ENCODE data around the gene CKAP5. TPM values are rescaled to one million over a fixed set of nuclear protein-coding genes. Genes with fewer than 3 reads are reported as not detected.
A peak's percentile ranks its signal among the peaks of the same experiment; 100 is the strongest.

Gene CKAP5
- total RNA-seq, 1 experiment from 2014 or later: 221 TPM

DNA sequence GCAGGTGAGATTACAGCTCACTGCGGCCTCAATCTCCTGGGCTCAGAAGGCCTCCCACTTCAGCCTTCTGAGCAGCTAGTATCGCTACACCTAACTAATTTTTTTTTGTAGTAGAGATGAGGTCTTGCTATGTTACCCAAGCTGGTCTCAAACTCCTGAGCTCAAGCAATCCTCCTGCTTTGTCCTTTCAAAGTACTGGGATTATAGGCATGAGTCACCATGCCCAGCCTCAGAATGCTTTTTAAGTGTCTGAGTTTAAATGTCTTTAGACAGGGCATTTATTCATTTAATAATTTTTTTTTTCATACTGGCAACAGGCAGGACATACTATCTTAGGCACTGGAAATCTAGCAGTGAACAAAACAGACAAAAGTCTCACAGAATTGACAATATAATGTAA, 44.6 kb upstream of the CKAP5 start:
- DNase-seq: no peak
- H3K36me3 ChIP-seq (ENCODE audit: control insufficient read depth, insufficient read depth, low read length): peaks cover 3% of the 10 kb centered on the region; the same call in 1 of the 2 replicates
- no peaks in the 10 kb centered on the region for H3K27me3 ChIP-seq (replicated peaks; ENCODE audit: control insufficient read depth, insufficient read depth, low read length)
- H3K36me3 Mint-ChIP-seq (ENCODE audit: insufficient read depth, unreplicated experiment): peaks cover 9% of the 10 kb centered on the region
- no peaks in the 10 kb centered on the region for H3K4me1 Mint-ChIP-seq (ENCODE audit: low read depth, unreplicated experiment)
- no TSS peak for BruUV-seq (replicated peaks)
- ChIA-PET CTCF (interaction anchor here (1.2 kb wide), 1 partner anchor 262 kb away, joined by 5 read pairs; no protein-coding TSS in a partner anchor), POLR2A (no interaction called here)
- H3K27ac Mint-ChIP-seq (ENCODE audit: unreplicated experiment): no peak overlapping the region
- intact Hi-C loops (cut with micrococcal nuclease; ENCODE audit: unreplicated experiment): no loop called here
- H3K4me1 ChIP-seq: no peaks in the 10 kb centered on the region
- H3K9me3 Mint-ChIP-seq (ENCODE audit: unreplicated experiment): no peaks in the 10 kb centered on the region
- no peak overlapping the region for H3K4me3 ChIP-seq (ENCODE audit: low read depth, low read length)
- H3K4me3 Mint-ChIP-seq (ENCODE audit: unreplicated experiment): no peak overlapping the region
- TF ChIP-seq, protein P1, sequence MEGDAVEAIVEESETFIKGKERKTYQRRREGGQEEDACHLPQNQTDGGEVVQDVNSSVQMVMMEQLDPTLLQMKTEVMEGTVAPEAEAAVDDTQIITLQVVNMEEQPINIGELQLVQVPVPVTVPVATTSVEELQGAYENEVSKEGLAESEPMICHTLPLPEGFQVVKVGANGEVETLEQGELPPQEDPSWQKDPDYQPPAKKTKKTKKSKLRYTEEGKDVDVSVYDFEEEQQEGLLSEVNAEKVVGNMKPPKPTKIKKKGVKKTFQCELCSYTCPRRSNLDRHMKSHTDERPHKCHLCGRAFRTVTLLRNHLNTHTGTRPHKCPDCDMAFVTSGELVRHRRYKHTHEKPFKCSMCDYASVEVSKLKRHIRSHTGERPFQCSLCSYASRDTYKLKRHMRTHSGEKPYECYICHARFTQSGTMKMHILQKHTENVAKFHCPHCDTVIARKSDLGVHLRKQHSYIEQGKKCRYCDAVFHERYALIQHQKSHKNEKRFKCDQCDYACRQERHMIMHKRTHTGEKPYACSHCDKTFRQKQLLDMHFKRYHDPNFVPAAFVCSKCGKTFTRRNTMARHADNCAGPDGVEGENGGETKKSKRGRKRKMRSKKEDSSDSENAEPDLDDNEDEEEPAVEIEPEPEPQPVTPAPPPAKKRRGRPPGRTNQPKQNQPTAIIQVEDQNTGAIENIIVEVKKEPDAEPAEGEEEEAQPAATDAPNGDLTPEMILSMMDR (IDR thresholded peaks at IDR 0.05; ENCODE audit: insufficient read depth in 1 of 2, low read depth in 1 of 2, low read length in 1 of 2, severe bottlenecking in 1 of 2, unreplicated experiment in 1 of 2): no peak
- no peaks in the 10 kb centered on the region for H3K27me3 Mint-ChIP-seq (ENCODE audit: insufficient read depth, unreplicated experiment)
- H3K9me3 ChIP-seq: no peaks in the 10 kb centered on the region

DNA sequence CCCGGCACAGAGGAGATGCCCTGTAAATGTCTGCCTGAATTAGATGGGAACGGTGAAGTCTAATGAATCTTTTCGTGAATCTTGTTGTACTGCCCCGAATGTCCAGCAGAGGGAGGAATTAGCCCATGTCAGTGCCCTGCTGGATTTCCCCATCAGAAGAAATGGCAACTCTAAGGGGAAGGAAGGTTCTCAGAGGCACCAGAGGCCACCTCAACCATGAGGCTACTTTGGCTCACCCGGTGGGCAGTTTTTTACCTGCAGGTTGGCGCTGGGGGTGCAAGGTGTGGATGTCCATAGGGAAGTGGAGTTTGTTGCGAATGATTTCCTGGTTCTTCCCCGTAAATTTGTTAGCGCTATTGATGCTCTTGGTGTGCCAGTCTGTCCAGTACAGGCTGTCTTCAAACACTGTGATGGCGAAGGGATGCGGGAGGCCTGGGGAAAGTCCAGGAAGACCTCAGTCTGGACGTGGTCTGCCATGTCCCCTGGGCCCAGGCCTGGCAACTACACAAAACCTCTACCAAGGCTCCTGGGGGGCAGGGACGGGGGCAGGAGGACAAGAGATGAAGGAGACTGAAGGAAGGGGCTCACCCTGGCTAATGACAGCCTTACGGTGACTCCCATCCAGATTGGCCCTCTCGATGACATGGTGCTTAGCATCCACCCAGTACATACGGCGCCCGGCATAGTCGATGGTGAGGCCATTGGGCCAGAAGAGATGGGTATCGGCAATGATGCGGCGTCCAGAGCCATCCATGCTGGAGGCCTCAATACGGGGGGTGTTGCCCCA, 43.8 kb upstream of the CKAP5 start:
- TF ChIP-seq, protein P1 (IDR thresholded peaks at IDR 0.05; ENCODE audit: insufficient read depth in 1 of 2, low read depth in 1 of 2, low read length in 1 of 2, severe bottlenecking in 1 of 2, unreplicated experiment in 1 of 2): peak; percentile 85 to 91
- Histone ChIP-seq H3K4me1 (no peaks in the 10 kb centered on the region), H3K27me3 (replicated peaks; ENCODE audit: control insufficient read depth, insufficient read depth, low read length) (no peaks in the 10 kb centered on the region), H3K4me3 (ENCODE audit: low read depth, low read length) (no peak overlapping the region), H3K9me3 (no peaks in the 10 kb centered on the region), H3K36me3 (ENCODE audit: control insufficient read depth, insufficient read depth, low read length) (0 out of 2 replicates have a peak, but pooled peaks cover 3% of the 10 kb centered on the region)
- peak; percentile 67 to 81 for DNase-seq
- Mint-ChIP-seq H3K36me3 (ENCODE audit: insufficient read depth, unreplicated experiment) (peaks cover 9% of the 10 kb centered on the region), H3K27ac (ENCODE audit: unreplicated experiment) (no peak overlapping the region), H3K27me3 (ENCODE audit: insufficient read depth, unreplicated experiment) (no peaks in the 10 kb centered on the region), H3K9me3 (ENCODE audit: unreplicated experiment) (no peaks in the 10 kb centered on the region), H3K4me1 (ENCODE audit: low read depth, unreplicated experiment) (no peaks in the 10 kb centered on the region), H3K4me3 (ENCODE audit: unreplicated experiment) (no peak overlapping the region)
- ChIA-PET POLR2A (no interaction called here), CTCF (interaction anchor here (1.0 to 1.2 kb wide), 2 partner anchors 263 kb away, joined by 3 to 5 read pairs; no protein-coding TSS in a partner anchor)
- no TSS peak for BruUV-seq (replicated peaks)
- intact Hi-C loops (cut with micrococcal nuclease; ENCODE audit: unreplicated experiment): loop anchor here (1.0 kb wide), 3 partner anchors 7 to 271 kb away; no protein-coding TSS in a partner anchor

- H3K4me3 ChIP-seq (ENCODE audit: low read depth, low read length): no peak overlapping the region
- no peak overlapping the region for H3K4me3 Mint-ChIP-seq (ENCODE audit: unreplicated experiment)
- POLR2A ChIA-PET: no interaction called here
- H3K36me3 ChIP-seq (ENCODE audit: control insufficient read depth, insufficient read depth, low read length): 0 out of 2 replicates have a peak, but pooled peaks cover 3% of the 10 kb centered on the region
- no peak for DNase-seq
- BruUV-seq (replicated peaks): no TSS peak
- TF ChIP-seq, protein P1 (IDR thresholded peaks at IDR 0.05; ENCODE audit: insufficient read depth in 1 of 2, low read depth in 1 of 2, low read length in 1 of 2, severe bottlenecking in 1 of 2, unreplicated experiment in 1 of 2): no peak
- no peaks in the 10 kb centered on the region for H3K27me3 ChIP-seq (replicated peaks; ENCODE audit: control insufficient read depth, insufficient read depth, low read length)
- H3K4me1 Mint-ChIP-seq (ENCODE audit: low read depth, unreplicated experiment): no peaks in the 10 kb centered on the region
- CTCF ChIA-PET: interaction anchor here (1.0 kb wide), 1 partner anchor 264 kb away, joined by 3 read pairs; no protein-coding TSS in a partner anchor
- no peaks in the 10 kb centered on the region for H3K9me3 Mint-ChIP-seq (ENCODE audit: unreplicated experiment)
- H3K36me3 Mint-ChIP-seq (ENCODE audit: insufficient read depth, unreplicated experiment): peaks cover 9% of the 10 kb centered on the region
- H3K27ac Mint-ChIP-seq (ENCODE audit: unreplicated experiment): no peak overlapping the region
- H3K9me3 ChIP-seq: no peaks in the 10 kb centered on the region
- no peaks in the 10 kb centered on the region for H3K27me3 Mint-ChIP-seq (ENCODE audit: insufficient read depth, unreplicated experiment)
- intact Hi-C loops (cut with micrococcal nuclease; ENCODE audit: unreplicated experiment): loop anchor here (1.0 kb wide), 3 partner anchors 8 to 272 kb away; no protein-coding TSS in a partner anchor
- no peaks in the 10 kb centered on the region for H3K4me1 ChIP-seq
These were observed 43.2 kb upstream of the CKAP5 start for GRCh38 chr11:46889251-46889650.

All from Caco-2 (cell line).